GM10266 (cell line): ENCODE results near the gene RAET1G.
"Not testable (repeated sequence)": the region's sequence is repeated elsewhere in the genome, so short reads cannot be mapped to it uniquely, and the experiment has no call there.

Experiments
- DNase-seq: peaks from one replicate; pipeline ENCODE4 v3.0.0; 2012; ENCODE audit errors: extremely low spot score
- TF ChIP-seq, protein P1 (sequence below): IDR thresholded peaks from 2 replicates; pipeline ENCODE4 v1.5.1; 2012; ENCODE audit warnings: mild to moderate bottlenecking, low read depth; ENCODE audit not compliant: control insufficient read depth, insufficient read depth; ENCODE audit errors: missing control alignments

Gene RAET1G

DNA sequence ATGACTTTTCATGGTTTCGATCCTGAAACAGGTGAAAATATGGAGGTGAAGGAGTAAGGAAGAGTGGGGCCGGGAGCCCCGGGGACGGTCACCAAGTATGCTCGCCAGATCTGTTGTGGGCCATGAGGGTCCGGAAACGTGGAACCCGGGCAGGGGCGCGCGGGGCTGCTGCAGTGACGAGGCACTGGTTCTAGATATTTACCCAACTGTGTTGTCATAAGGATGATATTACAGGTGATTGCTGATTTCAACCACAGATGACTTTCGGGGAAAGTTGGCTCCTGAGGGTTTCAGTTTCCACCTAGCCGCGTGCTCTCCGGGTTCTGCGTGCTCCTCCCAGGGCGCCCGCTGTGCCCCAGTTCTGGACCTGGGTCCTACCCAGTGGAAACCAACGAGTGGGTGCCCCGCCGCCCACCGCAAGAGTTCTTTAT is 12.2 kb downstream of the RAET1G start:
- TF ChIP-seq, protein P1, sequence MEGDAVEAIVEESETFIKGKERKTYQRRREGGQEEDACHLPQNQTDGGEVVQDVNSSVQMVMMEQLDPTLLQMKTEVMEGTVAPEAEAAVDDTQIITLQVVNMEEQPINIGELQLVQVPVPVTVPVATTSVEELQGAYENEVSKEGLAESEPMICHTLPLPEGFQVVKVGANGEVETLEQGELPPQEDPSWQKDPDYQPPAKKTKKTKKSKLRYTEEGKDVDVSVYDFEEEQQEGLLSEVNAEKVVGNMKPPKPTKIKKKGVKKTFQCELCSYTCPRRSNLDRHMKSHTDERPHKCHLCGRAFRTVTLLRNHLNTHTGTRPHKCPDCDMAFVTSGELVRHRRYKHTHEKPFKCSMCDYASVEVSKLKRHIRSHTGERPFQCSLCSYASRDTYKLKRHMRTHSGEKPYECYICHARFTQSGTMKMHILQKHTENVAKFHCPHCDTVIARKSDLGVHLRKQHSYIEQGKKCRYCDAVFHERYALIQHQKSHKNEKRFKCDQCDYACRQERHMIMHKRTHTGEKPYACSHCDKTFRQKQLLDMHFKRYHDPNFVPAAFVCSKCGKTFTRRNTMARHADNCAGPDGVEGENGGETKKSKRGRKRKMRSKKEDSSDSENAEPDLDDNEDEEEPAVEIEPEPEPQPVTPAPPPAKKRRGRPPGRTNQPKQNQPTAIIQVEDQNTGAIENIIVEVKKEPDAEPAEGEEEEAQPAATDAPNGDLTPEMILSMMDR = no peak
- DNase-seq = no peak

DNA sequence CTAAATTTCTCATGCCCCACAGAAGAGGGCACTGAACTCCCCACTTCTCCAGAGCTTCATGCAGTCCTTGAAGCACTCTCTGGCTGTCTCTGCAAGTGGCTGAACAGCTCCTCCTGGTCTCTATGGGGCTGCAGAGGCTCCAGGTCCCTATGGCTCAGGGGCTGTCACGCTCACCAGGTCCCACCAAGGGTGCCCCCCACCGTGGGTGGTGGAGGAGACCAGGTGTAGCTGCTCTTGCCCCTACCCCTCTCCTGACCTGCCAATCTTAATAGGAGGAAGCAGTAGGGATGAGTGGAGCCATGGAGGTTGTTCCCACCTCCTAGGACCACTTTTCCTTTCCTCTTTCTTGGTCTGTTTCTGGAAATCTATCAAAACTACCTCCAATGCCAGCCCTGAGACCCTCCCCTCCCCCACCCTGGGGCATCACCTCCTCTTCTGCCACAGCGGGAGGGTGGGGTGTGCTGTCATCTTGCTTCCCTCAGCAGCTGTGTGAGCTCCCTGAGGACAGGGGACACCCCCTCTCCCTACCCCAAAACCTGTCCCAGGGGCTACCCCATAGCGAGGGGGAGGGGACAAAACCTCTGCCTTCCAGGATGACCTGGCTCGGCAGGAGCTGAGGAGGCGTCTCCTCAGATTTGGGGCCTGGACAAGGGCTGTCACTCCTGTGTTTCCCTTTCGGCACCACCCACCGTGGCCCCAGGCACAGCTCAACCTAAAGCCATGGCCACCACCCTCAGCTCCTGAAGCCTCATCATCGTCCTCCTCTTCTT is 13.0 kb downstream of the RAET1G start:
- DNase-seq = no peak
- TF ChIP-seq, protein P1 = no peak

DNA sequence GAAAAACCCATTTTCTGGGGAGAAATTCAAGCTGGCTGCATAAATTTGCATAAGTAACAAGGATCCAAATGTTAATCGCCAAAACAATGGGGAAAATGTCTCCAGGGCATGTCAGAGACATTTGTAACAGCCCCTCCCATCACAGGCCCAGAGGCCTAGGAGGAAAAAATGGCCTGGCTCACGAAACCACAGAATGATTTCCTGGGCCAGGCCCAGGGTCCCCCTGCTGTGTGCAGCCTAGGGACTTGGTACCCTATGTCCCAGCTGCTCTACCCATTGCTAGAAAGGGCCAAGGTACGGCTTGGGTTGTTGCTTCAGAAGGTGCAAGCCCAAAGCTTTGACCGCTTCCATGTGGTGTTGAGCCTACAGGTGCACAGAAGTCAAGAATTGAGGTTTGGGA is 14.4 kb downstream of the RAET1G start:
- DNase-seq = not testable (repeated sequence)

DNA sequence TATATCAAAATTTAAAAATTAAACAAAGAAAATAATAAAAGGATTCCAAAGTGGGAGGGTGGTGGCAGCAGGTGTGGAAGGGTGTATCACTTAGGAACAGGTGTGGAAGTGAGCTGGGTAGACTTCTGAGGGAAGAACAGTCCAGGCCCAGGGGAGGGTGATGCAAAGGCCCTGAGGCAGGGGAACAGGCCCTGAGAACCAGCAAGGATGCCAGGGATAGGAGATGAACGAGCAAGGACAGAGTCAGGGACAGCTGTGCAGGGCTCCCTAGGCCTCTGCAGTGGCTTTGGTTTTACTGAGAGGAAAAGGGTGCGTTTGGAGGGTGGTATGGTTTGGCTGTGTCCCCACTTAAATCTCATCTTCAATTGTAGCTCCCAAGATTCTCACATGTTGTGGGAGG is 15.6 kb downstream of the RAET1G start:
- TF ChIP-seq, protein P1 = no peak
- DNase-seq = no peak

DNA sequence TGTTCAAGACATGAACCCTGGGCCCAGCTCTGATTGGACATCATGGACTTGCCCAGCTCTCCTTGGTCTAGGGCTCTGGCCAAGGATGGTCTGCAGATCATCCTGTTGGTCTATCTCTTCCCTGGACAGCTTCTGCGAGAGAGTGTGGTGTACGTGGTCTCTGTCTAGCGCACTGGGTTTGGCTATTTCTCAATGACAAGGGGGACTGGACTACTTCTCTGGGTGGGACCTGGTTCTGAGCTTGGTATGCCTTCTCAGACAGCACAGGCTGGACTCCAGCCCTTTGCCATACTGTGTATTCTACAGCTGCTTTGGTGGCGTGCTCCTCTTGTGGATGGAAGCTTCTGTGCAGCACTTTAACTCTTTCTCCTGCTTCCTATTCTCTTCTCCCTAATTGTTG is 16.5 kb downstream of the RAET1G start:
- DNase-seq = no peak
- TF ChIP-seq, protein P1 = no peak

DNA sequence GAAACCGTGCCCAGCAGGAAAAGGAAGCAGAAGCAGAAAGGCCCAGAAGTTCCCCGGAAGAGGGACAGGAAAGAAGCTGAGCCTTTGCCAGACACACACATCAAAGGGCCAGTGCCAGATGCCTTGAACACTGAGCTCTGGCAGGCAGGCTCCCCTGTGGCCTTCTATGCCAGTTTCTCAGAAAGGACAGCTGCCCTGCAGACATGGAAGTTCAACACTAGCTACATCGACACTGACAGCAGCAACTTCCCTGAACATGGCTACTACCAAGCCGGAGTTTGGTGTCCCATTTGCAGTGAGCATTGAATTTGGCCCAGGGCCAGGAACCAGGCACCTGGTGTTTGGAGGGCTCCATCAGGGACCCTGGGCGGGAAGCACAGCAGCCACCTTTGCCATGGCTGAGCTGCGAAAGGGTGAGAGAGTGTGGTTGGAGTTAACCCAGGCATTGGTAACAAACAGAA is 17.0 kb downstream of the RAET1G start:
- TF ChIP-seq, protein P1 = no peak
- no peak for DNase-seq

DNA sequence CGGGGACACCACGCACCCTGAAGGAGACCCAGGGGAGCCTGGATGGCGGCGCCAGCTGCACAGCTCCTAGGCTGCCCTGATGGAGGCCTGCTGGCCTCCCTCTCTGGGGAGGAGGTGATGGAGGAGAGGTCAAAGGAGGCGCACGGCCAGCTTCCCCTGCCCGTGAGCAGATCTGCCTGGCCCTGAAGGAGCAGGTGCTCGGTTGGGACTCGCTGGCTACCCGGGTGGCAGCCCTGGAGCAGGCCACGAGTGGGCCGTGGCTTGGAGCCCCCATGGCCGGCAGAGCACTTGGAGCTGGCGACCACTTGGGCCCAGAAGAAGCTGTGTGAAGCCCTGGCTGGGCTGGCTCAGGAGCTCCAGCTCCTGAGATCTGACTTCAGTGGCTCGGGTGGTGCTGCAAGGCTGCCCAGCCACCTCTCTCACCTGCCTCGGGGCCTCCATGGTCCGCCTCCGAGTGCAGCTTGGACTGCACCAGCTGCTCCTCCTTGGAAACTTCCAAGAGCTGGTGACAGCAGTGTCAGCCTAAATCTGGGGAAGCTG is 17.5 kb downstream of the RAET1G start:
- no peak for DNase-seq
- TF ChIP-seq, protein P1 = no peak
